Rectal smooth muscle tissue (tissue), 1 donor: ENCODE data around the gene HOXA10.

Source experiments
- H3K27ac ChIP-seq: one replicate; pipeline ENCODE4 v1.7.0; 2013; ENCODE audit warnings: low read depth, low read length, inconsistent platforms
- H3K27me3 ChIP-seq: one replicate; pipeline ENCODE4 v1.7.0; 2013; ENCODE audit warnings: low read length; ENCODE audit not compliant: control insufficient read depth, insufficient read depth
- H3K36me3 ChIP-seq: one replicate; pipeline ENCODE4 v1.7.0; 2013; ENCODE audit warnings: low read length; ENCODE audit not compliant: control insufficient read depth, insufficient read depth
- H3K4me1 ChIP-seq: one replicate; pipeline ENCODE4 v1.7.0; 2013; ENCODE audit warnings: low read length; ENCODE audit not compliant: control insufficient read depth, insufficient read depth
- H3K4me3 ChIP-seq: one replicate; pipeline ENCODE4 v1.7.0; 2013; ENCODE audit warnings: low read length
- H3K9ac ChIP-seq: one replicate; pipeline ENCODE4 v1.7.0; 2013; ENCODE audit warnings: low read length

HOXA10 gene

GRCh38 chr7:27163288-27164044, 10.7 kb downstream of the HOXA10 start:
- Histone ChIP-seq H3K9ac (peak overlapping the region; percentile 66), H3K36me3 (no peaks in the 10 kb centered on the region), H3K4me1 (peaks cover 3% of the 10 kb centered on the region), H3K4me3 (peak overlapping the region; percentile 78), H3K27me3 (peaks cover 2% of the 10 kb centered on the region), H3K27ac (peak overlapping the region; percentile 96)

GRCh38 chr7:27162561-27163287, 11.4 kb downstream of the HOXA10 start:
- Histone ChIP-seq H3K27me3 (peaks cover 2% of the 10 kb centered on the region), H3K36me3 (no peaks in the 10 kb centered on the region), H3K27ac (peak overlapping the region; percentile 96), H3K4me3 (peak overlapping the region; percentile 78), H3K9ac (no peak overlapping the region), H3K4me1 (peaks cover 3% of the 10 kb centered on the region)

GRCh38 chr7:27161721-27162560, 12.2 kb downstream of the HOXA10 start:
- Histone ChIP-seq H3K36me3 (no peaks in the 10 kb centered on the region), H3K27me3 (peaks cover 2% of the 10 kb centered on the region), H3K27ac (peak overlapping the region; percentile 44), H3K4me1 (peaks cover 3% of the 10 kb centered on the region), H3K4me3 (peak overlapping the region; percentile 44), H3K9ac (no peak overlapping the region)

GRCh38 chr7:27161214-27161720, 12.9 kb downstream of the HOXA10 start:
- peak overlapping the region; percentile 60 for H3K27ac ChIP-seq
- H3K27me3 ChIP-seq: peaks cover 2% of the 10 kb centered on the region
- H3K36me3 ChIP-seq: no peaks in the 10 kb centered on the region
- H3K4me3 ChIP-seq: peak overlapping the region; percentile 79
- H3K9ac ChIP-seq: no peak overlapping the region
- no peaks in the 10 kb centered on the region for H3K4me1 ChIP-seq

DNA sequence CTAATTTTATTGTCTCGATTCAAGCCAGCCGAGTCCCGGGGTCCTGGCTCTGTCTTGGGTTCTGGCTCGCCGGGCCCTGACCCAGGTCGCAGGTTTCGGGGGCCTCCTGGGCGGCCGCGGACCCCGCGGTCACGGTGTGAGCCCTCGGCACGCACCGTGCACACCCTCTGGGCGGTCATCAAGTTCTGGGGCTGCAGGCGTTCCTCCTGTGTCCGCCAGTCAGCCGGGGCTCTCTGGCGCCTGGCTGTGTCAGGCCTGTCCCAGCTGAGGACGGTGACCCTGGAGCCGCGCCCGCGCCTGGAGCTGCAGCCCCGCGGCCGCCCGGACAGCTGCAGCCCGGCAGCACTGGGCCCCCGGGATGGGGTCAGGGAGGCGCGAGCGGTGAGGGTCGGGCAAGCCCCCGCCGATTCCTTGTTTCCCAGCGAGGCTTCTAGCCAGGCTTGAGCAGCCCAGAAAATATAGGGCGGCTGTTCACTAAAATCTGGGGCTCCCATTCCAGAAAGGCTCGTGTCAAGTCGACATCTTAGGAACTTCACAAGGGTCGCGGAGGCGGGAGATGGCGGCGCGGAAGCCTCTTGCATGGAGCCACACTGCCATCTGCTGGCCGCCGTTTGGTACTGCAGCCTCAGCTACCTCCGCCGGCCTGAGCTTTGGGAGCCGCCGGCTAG, 13.4 kb downstream of the HOXA10 start:
- Histone ChIP-seq H3K27me3 (peaks cover 2% of the 10 kb centered on the region), H3K9ac (peak overlapping the region; percentile 29), H3K4me1 (no peaks in the 10 kb centered on the region), H3K36me3 (no peaks in the 10 kb centered on the region), H3K4me3 (peak overlapping the region; percentile 79), H3K27ac (peak overlapping the region; percentile 64)

- peaks cover 2% of the 10 kb centered on the region for H3K27me3 ChIP-seq
- peaks cover 5% of the 10 kb centered on the region for H3K4me1 ChIP-seq
- peak overlapping the region; percentile 29 for H3K9ac ChIP-seq
- no peak overlapping the region for H3K27ac ChIP-seq
- H3K36me3 ChIP-seq: no peaks in the 10 kb centered on the region
- peak overlapping the region; percentile 79 for H3K4me3 ChIP-seq
Observed at GRCh38 chr7:27160145-27160545, 14.0 kb downstream of the HOXA10 start.

- Histone ChIP-seq H3K4me3 (peak overlapping the region; percentile 79), H3K27ac (no peak overlapping the region), H3K27me3 (peaks cover 2% of the 10 kb centered on the region), H3K36me3 (no peaks in the 10 kb centered on the region), H3K4me1 (peaks cover 7% of the 10 kb centered on the region), H3K9ac (no peak overlapping the region)
Observed at GRCh38 chr7:27159266-27160144, 14.6 kb downstream of the HOXA10 start.

DNA sequence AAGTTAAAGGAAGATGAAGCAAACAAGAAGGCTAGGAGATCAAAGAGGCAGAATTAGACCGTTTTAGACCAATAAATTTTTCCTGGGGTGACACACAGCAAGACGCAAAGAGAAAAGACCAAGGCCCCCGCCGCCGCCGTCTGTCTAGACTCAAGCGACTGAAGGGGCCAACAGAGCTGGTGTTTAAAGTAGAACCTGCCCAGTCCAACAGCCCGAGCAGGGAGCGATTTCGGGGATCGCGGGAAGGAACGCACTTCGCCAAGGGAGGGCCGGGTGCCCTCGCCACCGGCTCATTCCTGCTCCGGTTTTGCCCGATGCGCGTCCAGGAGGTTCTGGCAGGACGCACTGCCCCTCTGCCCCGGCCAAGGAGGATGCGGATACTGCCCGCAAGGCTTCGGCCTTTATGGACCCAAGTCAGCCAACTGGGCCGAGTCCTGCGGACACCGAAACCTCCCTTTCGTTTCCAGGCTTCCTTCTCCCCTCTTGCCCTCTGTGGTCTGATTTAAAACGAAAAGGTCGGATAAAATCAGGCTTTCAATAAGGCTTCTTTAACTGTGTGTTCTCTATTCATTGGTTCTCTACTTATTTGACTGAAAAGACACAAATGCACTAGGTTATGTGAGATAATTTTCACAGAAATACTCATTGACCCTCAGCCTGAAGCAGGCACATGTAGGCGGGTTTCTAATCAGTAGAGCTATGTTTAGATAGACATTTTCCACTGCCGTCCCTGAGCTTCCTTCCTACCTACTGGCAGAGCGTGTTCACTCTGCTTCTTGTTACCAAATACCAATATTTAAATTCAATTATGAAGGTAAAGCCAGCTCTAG, 15.5 kb downstream of the HOXA10 start:
- H3K36me3 ChIP-seq: no peaks in the 10 kb centered on the region
- no peak overlapping the region for H3K9ac ChIP-seq
- peak overlapping the region; percentile 54 for H3K4me3 ChIP-seq
- H3K27ac ChIP-seq: no peak overlapping the region
- peaks cover 7% of the 10 kb centered on the region for H3K4me1 ChIP-seq
- H3K27me3 ChIP-seq: peaks cover 2% of the 10 kb centered on the region

GRCh38 chr7:27157702-27158431, 16.3 kb downstream of the HOXA10 start:
- peak overlapping the region; percentile 69 for H3K4me3 ChIP-seq
- H3K4me1 ChIP-seq: peaks cover 10% of the 10 kb centered on the region
- no peak overlapping the region for H3K27ac ChIP-seq

More at GRCh38 chr7:27157702-27158431, 16.3 kb downstream of the HOXA10 start:
- H3K27me3 ChIP-seq: peaks cover 3% of the 10 kb centered on the region
- H3K36me3 ChIP-seq: no peaks in the 10 kb centered on the region
- H3K9ac ChIP-seq: no peak overlapping the region
